B cell (primary cell): ENCODE results near the gene DGCR6L. TPM values are rescaled to one million over a fixed set of nuclear protein-coding genes. Genes with fewer than 3 reads are reported as not detected.
"Not testable (repeated sequence)": the region's sequence is repeated elsewhere in the genome, so short reads cannot be mapped to it uniquely, and the experiment has no call there.

Source experiments
- ATAC-seq: fragments of 200-7000 bp; cut with Tn5 transposase; one replicate; pipeline ENCODE4 v1.10.0; 2021; ENCODE audit warnings: low read depth, mild to moderate bottlenecking, moderate number of reproducible peaks, moderate library complexity
- CTCF ChIA-PET: fragments of 350-600 bp; sonication (Branson Sonifier 250); formaldehyde crosslinking; loops from one replicate; lab custom pipeline; 2021; ENCODE audit warnings: antibody characterized with exemption, inconsistent platforms; lab: Charles Lee
- POLR2A ChIA-PET: fragments of 350-600 bp; sonication (Branson Sonifier 250); formaldehyde crosslinking; loops from one replicate; lab custom pipeline; 2021; ENCODE audit warnings: antibody characterized with exemption; lab: Charles Lee
- DNase-seq: peaks from one replicate; pipeline ENCODE4 v3.0.0; 2013
- H2AFZ ChIP-seq: 2 replicates; pipeline ENCODE4 v1.6.1; 2012; ENCODE audit warnings: mild to moderate bottlenecking, low read depth, low read length; ENCODE audit not compliant: insufficient read depth, poor library complexity, severe bottlenecking
- H3K27ac ChIP-seq, 2 donors: 1 replicate in 1 of 2; 2 replicates in 1 of 2; pipeline ENCODE4 v1.5.1; 2012 to 2013; ENCODE audit warnings: low read length in 2 of 2, mild to moderate bottlenecking in 2 of 2, moderate library complexity in 1 of 2
- H3K27me3 ChIP-seq, 4 experiments: fragments of 200-600 bp in 1 of 4; sonication (generic) in 1 of 4; replicated peaks in 1 of 4; 1 replicate in 2 of 4; 2 replicates in 2 of 4; pipeline versions ENCODE4 v1.6.1 to v1.7.0; 2013 to 2016; ENCODE audit warnings: low read length in 3 of 4, mild to moderate bottlenecking in 2 of 4, mixed read lengths in 1 of 4, moderate library complexity in 1 of 4; ENCODE audit not compliant: insufficient read depth in 4 of 4, control insufficient read depth in 3 of 4; ENCODE audit errors: control extremely low read depth in 1 of 4
- H3K36me3 ChIP-seq, 2 experiments: replicated peaks in 1 of 2; 1 replicate in 1 of 2; 2 replicates in 1 of 2; pipeline versions ENCODE4 v1.6.1 to v1.7.1; 2013; ENCODE audit warnings: low read length in 1 of 2; ENCODE audit not compliant: insufficient read depth in 2 of 2, control insufficient read depth in 1 of 2; ENCODE audit errors: control extremely low read depth in 1 of 2, extremely low read depth in 1 of 2
- H3K4me1 ChIP-seq, 2 donors: fragments of 200-600 bp in 1 of 2; sonication (generic) in 1 of 2; 1 replicate in 1 of 2; 2 replicates in 1 of 2; pipeline versions ENCODE4 v1.5.1 to v1.6.1; 2013 to 2017; ENCODE audit warnings: low read length in 2 of 2; ENCODE audit not compliant: control insufficient read depth in 2 of 2, insufficient read depth in 2 of 2
- H3K4me2 ChIP-seq: replicated peaks from 2 replicates; pipeline ENCODE3; 2012; ENCODE audit warnings: mild to moderate bottlenecking, low read depth, low read length; ENCODE audit not compliant: poor library complexity, severe bottlenecking
- H3K4me3 ChIP-seq, 5 experiments: fragments of 200-600 bp in 1 of 5; sonication (generic) in 1 of 5; 1 replicate in 3 of 5; 2 replicates in 2 of 5; pipeline versions ENCODE4 v1.5.1 to v1.7.0; 2011 to 2016; ENCODE audit warnings: low read length in 4 of 5, mild to moderate bottlenecking in 4 of 5, low read depth in 2 of 5, control low read depth in 1 of 5, moderate library complexity in 1 of 5; ENCODE audit not compliant: insufficient read depth in 1 of 5; ENCODE audit errors: control extremely low read depth in 1 of 5, extremely low read depth in 1 of 5
- H3K79me2 ChIP-seq: fragments of 200-600 bp; sonication (generic); one replicate; pipeline ENCODE4 v1.6.0; 2016; ENCODE audit warnings: low read length; ENCODE audit not compliant: control insufficient read depth, insufficient read depth
- H3K9ac ChIP-seq: fragments of 200-600 bp; sonication (generic); 2 replicates; pipeline ENCODE4 v1.6.1; 2017; ENCODE audit warnings: mild to moderate bottlenecking, low read length, moderate library complexity
- H3K9me3 ChIP-seq, 3 donors: one replicate each; pipeline versions ENCODE4 v1.6.1 to v1.7.1; 2013; ENCODE audit warnings: low read length in 2 of 3; ENCODE audit not compliant: control insufficient read depth in 2 of 3, insufficient read depth in 1 of 3; ENCODE audit errors: control extremely low read depth in 1 of 3
- H4K20me1 ChIP-seq: 2 replicates; pipeline ENCODE4 v1.6.0; 2012; ENCODE audit warnings: mild to moderate bottlenecking, low read length; ENCODE audit not compliant: insufficient read depth, control insufficient read depth, poor library complexity, severe bottlenecking
- H3K27ac Mint-ChIP-seq: one replicate; pipeline ENCODE4 v1.8.0; 2021; ENCODE audit warnings: mixed read lengths
- H3K27me3 Mint-ChIP-seq: one replicate; pipeline ENCODE4 v1.8.0; 2021; ENCODE audit warnings: mixed read lengths
- H3K4me1 Mint-ChIP-seq: one replicate; pipeline ENCODE4 v1.8.0; 2021; ENCODE audit warnings: mixed read lengths
- H3K4me3 Mint-ChIP-seq: one replicate; pipeline ENCODE4 v1.8.0; 2021; ENCODE audit warnings: mixed read lengths
- H3K9me3 Mint-ChIP-seq: one replicate; pipeline ENCODE4 v1.8.0; 2022; ENCODE audit warnings: mixed read lengths; ENCODE audit not compliant: insufficient read depth
- WGBS: methylation state at CpG from one replicate; pipeline ENCODE4 v1.1.5; 2013; ENCODE audit warnings: missing lambda C conversion rate; ENCODE audit not compliant: insufficient coverage; 5-methylcytosine and 5-hydroxymethylcytosine counted together
- intact Hi-C: fragments of 100-400 bp; cut with micrococcal nuclease; formaldehyde crosslinking; loops from one replicate; pipeline ENCODE4 v1.10.0; 2022
- polyA plus RNA-seq: library from polyadenylated mRNA; depleted of rRNA; stranded (reverse); fragments of >200 nt; gene quantifications from 2 replicates; pipeline ENCODE4 v1.2.3, GENCODE V29; 2012
- total RNA-seq, 2 donors: library from RNA; stranded (reverse); fragments of 120-200 nt in 1 of 2; gene quantifications; 1 replicate in 1 of 2; 2 replicates in 1 of 2; pipeline versions ENCODE4 v1.2.3 to v1.2.4, GENCODE V29; 2013 to 2022

DGCR6L gene
- total and polyA plus RNA-seq, 2 donors (not counting 1 experiment from before 2014, with no cell fraction given), result 21.2 to 33.4 TPM

DNA sequence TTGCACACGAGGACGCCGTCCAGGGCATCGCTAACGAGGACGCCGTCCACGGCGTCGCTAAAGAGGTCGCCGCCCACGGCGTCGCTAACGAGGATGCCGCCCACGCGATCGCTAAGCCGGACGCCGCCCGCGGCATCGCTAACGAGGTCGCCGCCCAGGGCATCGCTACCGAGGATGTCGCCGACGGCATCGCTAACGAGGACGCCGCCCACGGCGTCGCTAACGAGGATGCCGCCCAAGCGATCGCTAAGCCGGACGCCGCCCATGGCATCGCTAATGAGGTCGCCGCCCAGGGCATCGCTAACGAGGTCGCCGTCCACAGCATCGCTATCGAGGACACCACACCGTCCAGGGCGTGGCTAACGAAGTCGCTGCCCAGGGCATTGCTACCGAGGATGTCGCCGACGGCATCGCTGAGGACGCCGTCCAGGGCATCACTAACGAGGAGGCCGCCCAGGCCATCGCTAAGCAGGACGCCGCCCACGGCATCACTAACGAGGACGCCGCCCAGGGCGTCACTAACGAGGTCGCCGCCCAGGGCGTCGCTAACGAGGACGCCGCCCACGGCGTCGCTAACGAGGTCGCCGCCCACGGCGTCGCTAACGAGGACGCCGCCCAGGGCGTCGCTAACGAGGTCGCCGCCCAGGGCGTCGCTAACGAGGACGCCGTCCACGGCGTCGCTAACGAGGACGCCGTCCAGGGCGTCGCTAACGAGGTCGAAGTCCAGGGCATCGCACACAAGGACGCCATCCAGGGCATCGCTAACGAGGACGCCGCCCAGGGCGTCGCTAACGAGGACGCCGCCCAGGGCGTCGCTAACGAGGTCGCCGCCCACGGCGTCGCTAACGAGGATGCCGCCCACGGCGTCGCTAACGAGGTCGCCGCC lies 41.2 kb upstream of the DGCR6L start:
- H3K27me3 Mint-ChIP-seq, H3K9ac ChIP-seq, CTCF ChIA-PET, H2AFZ ChIP-seq, H3K9me3 ChIP-seq, POLR2A ChIA-PET, DNase-seq, H3K4me1 ChIP-seq, H3K4me2 ChIP-seq, H3K27ac Mint-ChIP-seq, H3K4me3 ChIP-seq, H4K20me1 ChIP-seq, ATAC-seq, H3K4me1 Mint-ChIP-seq, H3K27me3 ChIP-seq, intact Hi-C loops, H3K27ac ChIP-seq, H3K9me3 Mint-ChIP-seq, H3K36me3 ChIP-seq, H3K4me3 Mint-ChIP-seq, H3K79me2 ChIP-seq: not testable (repeated sequence)
- WGBS, result 91% methylated on average over 81 of the region's 145 CpGs

DNA sequence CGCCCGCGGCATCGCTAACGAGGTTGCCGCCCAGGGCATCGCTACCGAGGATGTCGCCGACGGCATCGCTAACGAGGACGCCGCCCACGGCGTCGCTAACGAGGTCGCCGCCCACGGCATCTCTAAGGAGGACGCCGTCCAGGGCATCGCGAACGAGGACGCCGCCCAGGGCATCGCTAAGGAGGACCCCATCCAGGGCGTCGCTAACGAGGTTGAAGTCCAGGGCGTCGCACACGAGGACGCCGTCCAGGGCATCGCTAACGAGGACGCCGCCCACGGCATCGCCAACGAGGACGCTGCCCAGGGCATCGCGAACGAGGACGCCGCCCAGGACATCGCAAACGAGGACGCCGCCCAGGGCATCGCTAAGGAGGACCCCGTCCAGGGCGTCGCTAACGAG lies 40.4 kb upstream of the DGCR6L start:
- intact Hi-C loops, H3K9me3 ChIP-seq, H3K79me2 ChIP-seq, H3K36me3 ChIP-seq, H3K4me3 Mint-ChIP-seq, H4K20me1 ChIP-seq, H3K27ac Mint-ChIP-seq, H3K4me1 Mint-ChIP-seq, H3K4me2 ChIP-seq, ATAC-seq, H3K4me1 ChIP-seq, H3K27me3 ChIP-seq, H3K27ac ChIP-seq, CTCF ChIA-PET, DNase-seq, H3K4me3 ChIP-seq, H3K27me3 Mint-ChIP-seq, POLR2A ChIA-PET, H3K9ac ChIP-seq, H3K9me3 Mint-ChIP-seq, H2AFZ ChIP-seq: not testable (repeated sequence)
- 94% methylated on average over 44 of the region's 60 CpGs for WGBS

DNA sequence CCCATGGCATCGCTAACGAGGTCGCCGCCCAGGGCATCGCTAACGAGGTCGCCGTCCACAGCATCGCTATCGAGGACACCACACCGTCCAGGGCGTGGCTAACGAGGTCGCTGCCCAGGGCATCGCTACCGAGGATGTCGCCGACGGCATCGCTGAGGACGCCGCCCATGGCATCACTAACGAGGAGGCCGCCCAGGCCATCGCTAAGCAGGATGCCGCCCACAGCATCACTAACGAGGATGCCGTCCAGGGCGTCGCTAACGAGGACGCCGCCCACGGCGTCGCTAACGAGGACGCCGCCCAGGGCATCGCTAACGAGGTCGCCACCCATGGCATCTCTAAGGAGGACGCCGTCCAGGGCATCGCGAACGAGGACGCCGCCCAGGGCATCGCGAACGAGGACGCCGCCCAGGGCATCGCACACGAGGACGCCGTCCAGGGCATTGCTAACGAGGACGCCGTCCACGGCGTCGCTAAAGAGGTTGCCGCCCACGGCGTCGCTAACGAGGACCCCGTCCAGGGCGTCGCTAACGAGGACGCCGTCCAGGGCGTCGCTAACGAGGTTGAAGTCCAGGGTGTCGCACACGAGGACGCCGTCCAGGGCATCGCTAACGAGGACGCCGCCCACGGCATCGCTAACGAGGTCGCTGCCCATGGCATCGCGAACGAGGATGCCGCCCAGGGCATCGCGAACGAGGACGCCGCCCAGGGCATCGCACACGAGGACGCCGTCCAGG lies 38.8 kb upstream of the DGCR6L start:
- H3K9ac ChIP-seq, H2AFZ ChIP-seq, H3K9me3 Mint-ChIP-seq, H3K27ac ChIP-seq, H3K27me3 Mint-ChIP-seq, H4K20me1 ChIP-seq, H3K36me3 ChIP-seq, H3K4me2 ChIP-seq, H3K27ac Mint-ChIP-seq, H3K9me3 ChIP-seq, intact Hi-C loops, H3K4me1 ChIP-seq, ATAC-seq, H3K4me1 Mint-ChIP-seq, H3K27me3 ChIP-seq, POLR2A ChIA-PET, H3K4me3 ChIP-seq, CTCF ChIA-PET, H3K79me2 ChIP-seq, DNase-seq, H3K4me3 Mint-ChIP-seq: not testable (repeated sequence)
- WGBS, result 95% methylated on average over 36 of the region's 103 CpGs

DNA sequence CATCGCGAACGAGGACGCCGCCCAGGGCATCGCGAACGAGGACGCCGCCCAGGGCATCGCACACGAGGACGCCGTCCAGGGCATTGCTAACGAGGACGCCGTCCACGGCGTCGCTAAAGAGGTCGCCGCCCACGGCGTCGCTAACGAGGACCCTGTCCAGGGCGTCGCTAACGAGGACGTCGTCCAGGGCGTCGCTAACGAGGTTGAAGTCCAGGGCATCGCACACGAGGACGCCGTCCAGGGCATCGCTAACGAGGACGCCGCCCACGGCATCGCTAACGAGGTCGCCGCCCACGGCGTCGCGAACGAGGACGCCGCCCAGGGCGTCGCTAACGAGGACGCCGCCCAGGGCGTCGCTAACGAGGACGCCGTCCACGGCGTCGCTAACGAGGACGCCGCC lies 38.1 kb upstream of the DGCR6L start:
- ATAC-seq, H3K27ac ChIP-seq, H2AFZ ChIP-seq, H3K79me2 ChIP-seq, H3K27ac Mint-ChIP-seq, H3K4me2 ChIP-seq, DNase-seq, H4K20me1 ChIP-seq, H3K4me3 Mint-ChIP-seq, POLR2A ChIA-PET, H3K9me3 ChIP-seq, H3K4me1 ChIP-seq, H3K4me1 Mint-ChIP-seq, H3K9ac ChIP-seq, H3K4me3 ChIP-seq, intact Hi-C loops, H3K9me3 Mint-ChIP-seq, CTCF ChIA-PET, H3K36me3 ChIP-seq, H3K27me3 ChIP-seq, H3K27me3 Mint-ChIP-seq: not testable (repeated sequence)
- 92% methylated on average over 47 of the region's 70 CpGs for WGBS
